CD4-positive, alpha-beta memory T cell (primary cell): Measurements from ENCODE around the gene RBFOX2. TPM values are rescaled to one million over a fixed set of nuclear protein-coding genes. Genes with fewer than 3 reads are reported as not detected.
A peak's percentile ranks its signal among the peaks of the same experiment; 100 is the strongest.
"Not testable (repeated sequence)": the region's sequence is repeated elsewhere in the genome, so short reads cannot be mapped to it uniquely, and the experiment has no call there.

Experiments used
- CTCF ChIA-PET: fragments of 350-600 bp; sonication (Branson Sonifier 250); formaldehyde crosslinking; loops from one replicate; lab custom pipeline; 2021; ENCODE audit warnings: inconsistent platforms; ENCODE audit not compliant: partially characterized antibody; lab: Charles Lee
- POLR2A ChIA-PET: fragments of 350-600 bp; sonication (Branson Sonifier 250); formaldehyde crosslinking; loops from one replicate; lab custom pipeline; 2021; ENCODE audit not compliant: partially characterized antibody; lab: Charles Lee
- DNase-seq, 5 donors: peaks; one replicate each; pipeline versions ENCODE4 v3.0.0 to v3.0.0-alpha.2; 2020 to 2022; ENCODE audit warnings: mixed read lengths in 1 of 5
- H3K27ac ChIP-seq: one replicate; pipeline ENCODE4 v1.7.0; 2013; ENCODE audit warnings: low read depth, low read length
- H3K27me3 ChIP-seq: 2 replicates; pipeline ENCODE4 v1.7.0; 2013; ENCODE audit warnings: mild to moderate bottlenecking, low read length, moderate library complexity; ENCODE audit not compliant: insufficient read depth
- H3K36me3 ChIP-seq: 2 replicates; pipeline ENCODE4 v1.7.0; 2013; ENCODE audit warnings: mild to moderate bottlenecking, low read length, moderate library complexity; ENCODE audit not compliant: insufficient read depth
- H3K4me1 ChIP-seq: 2 replicates; pipeline ENCODE4 v1.7.0; 2013; ENCODE audit warnings: mild to moderate bottlenecking, low read length, moderate library complexity; ENCODE audit not compliant: insufficient read depth
- H3K4me3 ChIP-seq, 2 donors: one replicate each; pipeline ENCODE4 v1.7.0; 2013; ENCODE audit warnings: low read length in 2 of 2, mild to moderate bottlenecking in 1 of 2
- H3K9me3 ChIP-seq, 2 donors: one replicate each; pipeline ENCODE4 v1.7.0; 2013; ENCODE audit warnings: low read length in 2 of 2, control low read depth in 1 of 2; ENCODE audit not compliant: control insufficient read depth in 1 of 2
- H3K27ac Mint-ChIP-seq, 7 donors: one replicate each; pipeline ENCODE4 v1.8.0; 2020 to 2021; ENCODE audit warnings: mixed read lengths in 7 of 7, mild to moderate bottlenecking in 6 of 7, inconsistent platforms in 3 of 7, moderate library complexity in 3 of 7
- H3K27me3 Mint-ChIP-seq, 2 donors: one replicate each; pipeline ENCODE4 v1.8.0; 2020 to 2021; ENCODE audit warnings: mixed read lengths in 2 of 2
- H3K36me3 Mint-ChIP-seq, 2 donors: one replicate each; pipeline ENCODE4 v1.8.0; 2020 to 2021; ENCODE audit warnings: mixed read lengths in 2 of 2, inconsistent platforms in 1 of 2, mild to moderate bottlenecking in 1 of 2
- H3K4me1 Mint-ChIP-seq, 4 donors: one replicate each; pipeline ENCODE4 v1.8.0; 2020 to 2021; ENCODE audit warnings: mixed read lengths in 4 of 4, mild to moderate bottlenecking in 1 of 4
- H3K4me3 Mint-ChIP-seq, 8 donors: one replicate each; pipeline ENCODE4 v1.8.0; 2020 to 2021; ENCODE audit warnings: mixed read lengths in 8 of 8, mild to moderate bottlenecking in 7 of 8, moderate library complexity in 6 of 8, inconsistent platforms in 3 of 8
- H3K9me3 Mint-ChIP-seq, 8 donors: one replicate each; pipeline ENCODE4 v1.8.0; 2020 to 2021; ENCODE audit warnings: mixed read lengths in 8 of 8, mild to moderate bottlenecking in 5 of 8, inconsistent platforms in 3 of 8, moderate library complexity in 1 of 8
- intact Hi-C: fragments of 100-400 bp; cut with micrococcal nuclease; formaldehyde crosslinking; loops from one replicate; pipeline ENCODE4 v1.15.1; 2023
- polyA plus RNA-seq, 2 donors: library from polyadenylated mRNA; unstranded; fragments of 300-500 nt; fragmentation: Illumina TruSeq; gene quantifications; one replicate each; pipeline ENCODE4 v1.2.3, GENCODE V29; 2021
- total RNA-seq, 2 experiments: library from RNA; stranded (reverse); gene quantifications; one replicate each; pipeline ENCODE4 v1.2.3, GENCODE V29; 2021

Gene RBFOX2
- total and polyA plus RNA-seq, 4 experiments from 2014 or later, result 0.68 to 1.3 (median 1.0) TPM

DNA sequence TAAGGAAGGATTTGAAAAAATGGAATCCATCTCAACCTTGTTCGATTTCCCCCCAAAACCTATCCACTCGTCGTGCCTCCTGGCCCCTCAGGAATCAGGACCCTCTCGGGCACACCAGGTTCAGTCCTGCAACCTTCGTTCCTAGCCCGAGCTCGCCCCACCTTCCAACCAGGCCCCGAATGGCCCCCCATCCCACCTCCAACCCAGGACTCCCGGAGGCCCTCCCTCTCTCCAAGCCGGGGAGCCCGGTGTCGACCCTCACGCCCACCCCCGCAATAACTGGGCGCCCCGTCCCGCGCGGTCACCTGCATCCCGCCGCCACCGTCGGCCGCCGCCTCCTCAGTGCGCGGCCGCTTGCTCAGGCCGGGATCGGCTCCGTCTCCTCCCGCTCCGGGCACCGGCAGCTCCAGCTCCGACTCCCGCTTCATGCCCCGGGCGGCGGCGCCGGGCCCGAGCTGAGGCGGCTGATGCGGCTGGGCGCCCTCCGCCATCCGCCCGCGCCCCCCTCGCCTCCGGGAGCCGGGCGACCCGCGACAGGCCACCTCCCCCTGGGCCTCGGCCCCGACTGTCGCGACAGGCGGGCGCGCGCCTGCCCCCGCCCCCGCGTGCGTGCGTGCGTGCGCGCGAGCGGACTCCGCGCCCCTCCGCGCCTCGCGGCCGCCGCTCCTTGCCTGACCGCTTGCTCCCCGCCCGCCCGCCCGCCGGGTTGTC, 534 bp downstream of the RBFOX2 start:
- H3K9me3 Mint-ChIP-seq, result no peaks in the 10 kb centered on the region
- Histone ChIP-seq H3K36me3 (no peaks in the 10 kb centered on the region), H3K9me3 (no peaks in the 10 kb centered on the region), H3K4me1 (peaks cover 12% of the 10 kb centered on the region), H3K4me3 (peak overlapping the region in 1 of 2 donors; percentile 7), H3K27me3 (no peaks in the 10 kb centered on the region), H3K27ac (no peak overlapping the region)
- peak overlapping the region; percentile 62 to 94 (median 80) for H3K27ac Mint-ChIP-seq
- intact Hi-C loops, result loop anchor here (1.0 kb wide), 1 partner anchor 38 kb away; no protein-coding TSS in a partner anchor
- peak overlapping the region; percentile 81 to 96 (median 89) for H3K4me3 Mint-ChIP-seq
- peaks cover 1 to 9% of the 10 kb centered on the region in 2 donors for H3K27me3 Mint-ChIP-seq
- ChIA-PET CTCF (no interaction called here), POLR2A (interaction anchor here (1.5 to 2.8 kb wide), 2 partner anchors 38 to 132 kb away, joined by 4 to 8 read pairs; partner anchors contain the start of gene APOL3)
- peaks cover 15 to 23% (median 20%) of the 10 kb centered on the region in 4 donors for H3K4me1 Mint-ChIP-seq
- H3K36me3 Mint-ChIP-seq, result peaks cover 0 to 5% of the 10 kb centered on the region in 2 donors
- DNase-seq, result peak in 1 of 5 donors; percentile 2

DNA sequence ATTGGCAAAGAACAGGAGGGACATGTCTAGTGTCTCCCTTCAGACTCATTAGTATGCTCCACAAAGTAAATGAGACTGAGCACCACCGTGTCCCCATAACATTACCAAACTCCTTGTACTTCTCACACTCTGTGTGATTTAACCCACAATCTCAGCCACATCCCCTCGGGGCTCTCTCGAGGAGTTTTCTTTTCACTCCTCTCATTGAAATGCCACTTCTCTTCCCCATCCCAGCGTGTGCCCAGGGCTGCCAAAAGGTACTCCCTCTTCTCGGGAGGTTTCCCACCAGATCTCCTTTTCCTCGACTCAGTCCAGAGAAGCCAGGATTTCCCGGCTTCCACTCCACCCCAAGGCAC, 1.1 kb downstream of the RBFOX2 start:
- DNase-seq, result peak in 3 of 5 donors; percentile 13 to 18 (median 17)
- H3K27ac ChIP-seq, result no peak overlapping the region
- peaks cover 12% of the 10 kb centered on the region for H3K4me1 ChIP-seq
- ChIA-PET POLR2A (interaction anchor here (1.5 to 2.8 kb wide), 2 partner anchors 38 to 133 kb away, joined by 4 to 8 read pairs; partner anchors contain the start of gene APOL3), CTCF (interaction anchor here (1.3 to 1.7 kb wide), 2 partner anchors 12 to 38 kb away, joined by 3 to 6 read pairs; no protein-coding TSS in a partner anchor)
- H3K9me3 ChIP-seq, result no peaks in the 10 kb centered on the region
- peaks cover 16 to 26% (median 20%) of the 10 kb centered on the region in 4 donors for H3K4me1 Mint-ChIP-seq
- intact Hi-C loops, result no loop called here
- no peaks in the 10 kb centered on the region for H3K27me3 ChIP-seq
- H3K4me3 Mint-ChIP-seq, result peak overlapping the region; percentile 81 to 96 (median 89)
- peak overlapping the region in 1 of 2 donors; percentile 7 for H3K4me3 ChIP-seq
- H3K36me3 ChIP-seq, result no peaks in the 10 kb centered on the region
- no peaks in the 10 kb centered on the region for H3K9me3 Mint-ChIP-seq
- peak overlapping the region in 6 of 7 donors; percentile 62 to 94 (median 84) for H3K27ac Mint-ChIP-seq
- peaks cover 0 to 5% of the 10 kb centered on the region in 2 donors for H3K36me3 Mint-ChIP-seq
- peaks cover 1 to 6% of the 10 kb centered on the region in 2 donors for H3K27me3 Mint-ChIP-seq

DNA sequence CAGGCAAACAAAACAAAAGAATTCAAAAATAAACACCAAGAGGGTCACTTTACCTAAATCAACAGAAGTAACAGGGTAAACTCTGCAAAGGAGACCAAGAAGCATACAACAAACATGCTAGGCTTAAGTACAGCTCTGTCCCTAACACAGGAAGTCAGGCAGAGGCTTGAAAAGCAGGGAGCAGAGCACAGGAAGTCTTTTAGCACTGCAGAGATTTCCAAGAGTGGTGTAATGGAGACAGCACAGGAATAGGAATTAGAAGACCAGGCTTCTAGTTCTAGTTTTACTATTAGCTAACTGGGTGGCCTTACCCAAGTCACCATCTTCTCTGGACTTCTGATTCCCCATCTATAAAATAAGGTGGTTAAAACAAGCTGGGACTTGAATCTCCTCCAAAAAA, 1.9 kb downstream of the RBFOX2 start:
- DNase-seq, result no peak
- ChIA-PET POLR2A (no interaction called here), CTCF (interaction anchor here (1.3 to 1.7 kb wide), 2 partner anchors 11 to 39 kb away, joined by 3 to 6 read pairs; no protein-coding TSS in a partner anchor)
- intact Hi-C loops, result no loop called here
- peak overlapping the region in 6 of 8 donors; percentile 87 to 96 (median 90) for H3K4me3 Mint-ChIP-seq
- no peaks in the 10 kb centered on the region for H3K9me3 Mint-ChIP-seq
- H3K27ac Mint-ChIP-seq, result peak overlapping the region in 4 of 7 donors; percentile 43 to 89 (median 70)
- Histone ChIP-seq H3K36me3 (no peaks in the 10 kb centered on the region), H3K27ac (no peak overlapping the region), H3K9me3 (no peaks in the 10 kb centered on the region), H3K4me3 (no peak overlapping the region), H3K27me3 (no peaks in the 10 kb centered on the region), H3K4me1 (peaks cover 17% of the 10 kb centered on the region)
- peaks cover 22 to 33% (median 25%) of the 10 kb centered on the region in 4 donors for H3K4me1 Mint-ChIP-seq
- H3K36me3 Mint-ChIP-seq, result peaks cover 0 to 5% of the 10 kb centered on the region in 2 donors
- peaks cover 1 to 6% of the 10 kb centered on the region in 2 donors for H3K27me3 Mint-ChIP-seq

GRCh38 chr22:36022697-36023096, 5.9 kb downstream of the RBFOX2 start:
- H3K27ac ChIP-seq, result no peak overlapping the region
- Mint-ChIP-seq H3K36me3 (peaks cover 0 to 3% of the 10 kb centered on the region in 2 donors), H3K27me3 (peaks cover 3 to 4% of the 10 kb centered on the region in 2 donors), H3K4me3 (no peak overlapping the region), H3K4me1 (peaks cover 13 to 24% (median 16%) of the 10 kb centered on the region in 4 donors), H3K9me3 (no peaks in the 10 kb centered on the region), H3K27ac (peak overlapping the region in 3 of 7 donors; percentile 19 to 57 (median 41))
- CTCF ChIA-PET, result interaction anchor here (1.2 kb wide), 1 partner anchor 43 kb away, joined by 6 read pairs; no protein-coding TSS in a partner anchor
- no peak for DNase-seq
- no peak overlapping the region for H3K4me3 ChIP-seq
- no peaks in the 10 kb centered on the region for H3K36me3 ChIP-seq
- H3K4me1 ChIP-seq, result peaks cover 5% of the 10 kb centered on the region
- intact Hi-C loops, result no loop called here
- no peaks in the 10 kb centered on the region for H3K27me3 ChIP-seq
- no peaks in the 10 kb centered on the region for H3K9me3 ChIP-seq
- POLR2A ChIA-PET, result no interaction called here

- ChIA-PET POLR2A (no interaction called here), CTCF (interaction anchor here (1.2 kb wide), 1 partner anchor 44 kb away, joined by 6 read pairs; no protein-coding TSS in a partner anchor)
- DNase-seq, result no peak
- Mint-ChIP-seq H3K9me3 (no peaks in the 10 kb centered on the region), H3K36me3 (no peaks in the 10 kb centered on the region), H3K27me3 (peaks cover 3 to 4% of the 10 kb centered on the region in 2 donors), H3K4me1 (peaks cover 9 to 19% (median 11%) of the 10 kb centered on the region in 4 donors), H3K27ac (peak overlapping the region in 6 of 7 donors; percentile 16 to 58 (median 24)), H3K4me3 (peak overlapping the region in 1 of 8 donors; percentile 47)
- H3K36me3 ChIP-seq, result no peaks in the 10 kb centered on the region
- H3K4me1 ChIP-seq, result peaks cover 5% of the 10 kb centered on the region
- intact Hi-C loops, result no loop called here
- H3K27me3 ChIP-seq, result no peaks in the 10 kb centered on the region
- no peak overlapping the region for H3K4me3 ChIP-seq
- H3K9me3 ChIP-seq, result no peaks in the 10 kb centered on the region
- H3K27ac ChIP-seq, result no peak overlapping the region
Measured at GRCh38 chr22:36022162-36022561, 6.5 kb downstream of the RBFOX2 start.

- H3K4me1 Mint-ChIP-seq, result peaks cover 7 to 16% (median 9%) of the 10 kb centered on the region in 4 donors
- Histone ChIP-seq H3K27ac (no peak overlapping the region), H3K27me3 (no peaks in the 10 kb centered on the region), H3K9me3 (no peaks in the 10 kb centered on the region), H3K4me1 (peaks cover 5% of the 10 kb centered on the region), H3K4me3 (no peak overlapping the region), H3K36me3 (no peaks in the 10 kb centered on the region)
- H3K36me3 Mint-ChIP-seq, result no peaks in the 10 kb centered on the region
- DNase-seq, result no peak
- H3K4me3 Mint-ChIP-seq, result peak overlapping the region in 2 of 8 donors; percentile 6 to 47
- CTCF ChIA-PET, result interaction anchor here (1.2 kb wide), 1 partner anchor 44 kb away, joined by 6 read pairs; no protein-coding TSS in a partner anchor
- POLR2A ChIA-PET, result no interaction called here
- peaks cover 3 to 4% of the 10 kb centered on the region in 2 donors for H3K27me3 Mint-ChIP-seq
- intact Hi-C loops, result no loop called here
- H3K27ac Mint-ChIP-seq, result peak overlapping the region in 6 of 7 donors; percentile 4 to 61 (median 43)
- no peaks in the 10 kb centered on the region for H3K9me3 Mint-ChIP-seq
Measured at GRCh38 chr22:36021606-36022153, 6.9 kb downstream of the RBFOX2 start.

GRCh38 chr22:36020865-36021264, 7.8 kb downstream of the RBFOX2 start:
- H3K36me3 ChIP-seq, H3K27ac Mint-ChIP-seq, H3K27ac ChIP-seq, H3K27me3 ChIP-seq, H3K9me3 ChIP-seq, H3K4me1 ChIP-seq, H3K27me3 Mint-ChIP-seq, DNase-seq, H3K9me3 Mint-ChIP-seq, POLR2A ChIA-PET, CTCF ChIA-PET, H3K36me3 Mint-ChIP-seq, H3K4me3 ChIP-seq, H3K4me3 Mint-ChIP-seq, intact Hi-C loops: not testable (repeated sequence)
- peaks cover 7 to 13% (median 9%) of the 10 kb centered on the region in 4 donors for H3K4me1 Mint-ChIP-seq
